ENCODE data around the gene PRKD2. TPM values are rescaled to one million over a fixed set of nuclear protein-coding genes. Genes with fewer than 3 reads are reported as not detected.

The PRKD2 gene
- total RNA-seq, 4 donors from 2014 or later: 28.8 to 54.2 (median 31.8) TPM

DNA sequence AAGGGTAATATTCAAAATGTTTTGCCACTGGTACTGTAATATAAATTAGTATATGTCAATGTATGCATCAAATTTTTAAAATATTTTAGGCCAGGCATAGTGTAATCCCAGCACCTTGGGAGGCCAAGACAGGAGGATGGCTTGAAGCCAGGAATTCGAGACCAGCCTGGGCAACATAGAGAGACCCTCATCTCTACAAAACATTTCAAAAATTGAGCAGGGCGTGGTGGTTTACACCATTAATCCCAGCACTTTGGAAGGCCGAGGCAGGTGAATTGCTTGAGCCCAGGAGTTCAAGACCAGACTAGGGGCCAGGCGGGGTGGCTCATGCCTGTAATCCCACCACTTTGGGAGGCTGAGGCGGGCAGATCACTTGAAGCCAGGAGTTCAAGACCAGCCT is 43.4 kb upstream of the PRKD2 start:
- Histone ChIP-seq H3K9me3 (no peaks in the 10 kb centered on the region), H3K4me1 (peaks cover 22 to 95% (median 27%) of the 10 kb centered on the region in 3 donors), H3K27ac (peak overlapping the region; percentile 81 to 90 (median 87)), H3K27me3 (no peaks in the 10 kb centered on the region), H3K36me3 (peaks cover 0 to 16% (median 0%) of the 10 kb centered on the region in 3 donors), H3K4me3 (no peak overlapping the region)
- 56 to 60% methylated on average over 3 to 5 of the region's 5 CpGs for WGBS, 2 donors
- TF ChIP-seq, protein P1, sequence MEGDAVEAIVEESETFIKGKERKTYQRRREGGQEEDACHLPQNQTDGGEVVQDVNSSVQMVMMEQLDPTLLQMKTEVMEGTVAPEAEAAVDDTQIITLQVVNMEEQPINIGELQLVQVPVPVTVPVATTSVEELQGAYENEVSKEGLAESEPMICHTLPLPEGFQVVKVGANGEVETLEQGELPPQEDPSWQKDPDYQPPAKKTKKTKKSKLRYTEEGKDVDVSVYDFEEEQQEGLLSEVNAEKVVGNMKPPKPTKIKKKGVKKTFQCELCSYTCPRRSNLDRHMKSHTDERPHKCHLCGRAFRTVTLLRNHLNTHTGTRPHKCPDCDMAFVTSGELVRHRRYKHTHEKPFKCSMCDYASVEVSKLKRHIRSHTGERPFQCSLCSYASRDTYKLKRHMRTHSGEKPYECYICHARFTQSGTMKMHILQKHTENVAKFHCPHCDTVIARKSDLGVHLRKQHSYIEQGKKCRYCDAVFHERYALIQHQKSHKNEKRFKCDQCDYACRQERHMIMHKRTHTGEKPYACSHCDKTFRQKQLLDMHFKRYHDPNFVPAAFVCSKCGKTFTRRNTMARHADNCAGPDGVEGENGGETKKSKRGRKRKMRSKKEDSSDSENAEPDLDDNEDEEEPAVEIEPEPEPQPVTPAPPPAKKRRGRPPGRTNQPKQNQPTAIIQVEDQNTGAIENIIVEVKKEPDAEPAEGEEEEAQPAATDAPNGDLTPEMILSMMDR (IDR thresholded peaks at IDR 0.05): no peak
- no peak for TF ChIP-seq POLR2A (IDR thresholded peaks at IDR 0.05)
- DNase-seq: no peak
- intact Hi-C loops (cut with DNase I): no loop called here

DNA sequence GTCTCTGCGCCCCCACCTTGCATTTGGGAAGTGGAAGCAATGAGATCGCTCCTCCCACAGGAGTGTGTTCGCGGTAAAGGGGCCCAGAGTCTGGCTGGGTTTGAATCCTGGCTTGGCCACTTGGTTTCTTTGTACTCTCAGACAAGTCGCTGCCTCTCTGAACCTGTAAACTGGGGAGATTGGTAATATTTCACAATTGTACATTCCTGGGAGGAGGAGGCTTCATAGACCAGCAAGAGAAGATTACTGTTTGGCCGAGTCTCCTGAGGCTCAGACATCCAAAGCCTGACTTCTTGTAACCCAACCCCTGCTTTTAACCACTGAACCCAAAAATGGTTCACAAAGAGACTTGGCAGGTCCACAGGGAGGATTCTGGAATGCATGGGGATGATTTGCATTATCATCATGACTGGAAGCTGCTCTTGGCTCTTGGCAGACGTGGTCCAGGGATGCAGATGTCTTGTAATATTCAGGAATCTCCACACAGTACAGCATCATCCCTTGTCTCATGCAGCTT is 43.0 kb upstream of the PRKD2 start:
- H3K27ac ChIP-seq: peak overlapping the region; percentile 81 to 90 (median 87)
- intact Hi-C loops (cut with DNase I): loop anchor here (10.0 kb wide), 1 partner anchor 235 kb away; no protein-coding TSS in a partner anchor
- no peaks in the 10 kb centered on the region for H3K9me3 ChIP-seq
- TF ChIP-seq, protein P1 (IDR thresholded peaks at IDR 0.05): no peak
- TF ChIP-seq POLR2A (IDR thresholded peaks at IDR 0.05): no peak
- H3K36me3 ChIP-seq: peaks cover 0 to 17% (median 0%) of the 10 kb centered on the region in 3 donors
- H3K4me3 ChIP-seq: no peak overlapping the region
- H3K4me1 ChIP-seq: peaks cover 27 to 95% (median 29%) of the 10 kb centered on the region in 3 donors
- no peaks in the 10 kb centered on the region for H3K27me3 ChIP-seq
- WGBS, 2 donors: 17 to 21% methylated on average over 6 to 7 of the region's 7 CpGs
- no peak for DNase-seq

DNA sequence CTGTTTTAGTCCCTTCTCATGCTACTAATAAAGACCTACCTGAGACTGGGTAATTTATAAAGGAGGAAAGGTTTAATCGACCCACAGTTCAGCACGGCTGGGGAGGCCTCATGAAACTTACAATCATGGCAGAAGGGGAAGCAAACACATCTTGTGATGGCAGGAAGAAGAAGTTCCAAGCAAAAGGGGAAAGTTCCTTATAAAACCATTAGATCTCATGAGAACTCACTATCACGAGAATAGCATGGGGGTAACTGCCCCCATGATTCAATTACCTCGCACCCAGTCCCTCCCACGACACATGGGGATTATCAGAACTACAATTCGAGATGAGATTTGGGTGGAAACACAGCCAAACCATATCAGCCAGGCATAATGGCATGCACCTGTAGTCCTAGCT is 42.3 kb upstream of the PRKD2 start:
- Histone ChIP-seq H3K9me3 (no peaks in the 10 kb centered on the region), H3K4me3 (no peak overlapping the region), H3K27ac (peak overlapping the region; percentile 81 to 90 (median 87)), H3K4me1 (peaks cover 28 to 93% (median 29%) of the 10 kb centered on the region in 3 donors), H3K27me3 (no peaks in the 10 kb centered on the region), H3K36me3 (peaks cover 0 to 17% (median 0%) of the 10 kb centered on the region in 3 donors)
- TF ChIP-seq POLR2A (IDR thresholded peaks at IDR 0.05): no peak
- TF ChIP-seq, protein P1 (IDR thresholded peaks at IDR 0.05): no peak
- WGBS, 2 donors: 63 to 75% methylated on average over 4 to 6 of the region's 6 CpGs
- no peak for DNase-seq
- intact Hi-C loops (cut with DNase I): loop anchor here (10.0 kb wide), 1 partner anchor 236 kb away; no protein-coding TSS in a partner anchor

DNA sequence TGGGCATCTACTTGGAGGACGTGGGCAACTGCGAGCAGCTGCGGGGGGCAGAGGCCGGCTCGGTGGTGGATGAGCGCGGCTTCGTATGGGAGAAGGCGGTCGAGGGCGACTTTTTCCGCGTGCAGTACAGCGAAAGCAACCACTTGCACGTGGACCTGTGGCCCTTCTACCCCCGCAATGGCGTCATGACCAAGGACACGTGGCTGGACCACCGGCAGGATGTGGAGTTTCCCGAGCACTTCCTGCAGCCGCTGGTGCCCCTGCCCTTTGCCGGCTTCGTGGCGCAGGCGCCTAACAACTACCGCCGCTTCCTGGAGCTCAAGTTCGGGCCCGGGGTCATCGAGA is 39.6 kb upstream of the PRKD2 start:
- Histone ChIP-seq H3K27ac (no peak overlapping the region), H3K36me3 (peaks cover 0 to 32% (median 0%) of the 10 kb centered on the region in 3 donors), H3K27me3 (no peaks in the 10 kb centered on the region), H3K4me3 (no peak overlapping the region), H3K4me1 (peaks cover 24 to 70% (median 28%) of the 10 kb centered on the region in 3 donors), H3K9me3 (no peaks in the 10 kb centered on the region)
- intact Hi-C loops (cut with DNase I): loop anchor here (2.0 to 10.0 kb wide), 2 partner anchors 84 to 238 kb away; no protein-coding TSS in a partner anchor
- TF ChIP-seq, protein P1 (IDR thresholded peaks at IDR 0.05): no peak
- no peak for TF ChIP-seq POLR2A (IDR thresholded peaks at IDR 0.05)
- WGBS, 2 donors: 92 to 94% methylated on average over 5 to 6 of the region's 30 CpGs
- no peak for DNase-seq

DNA sequence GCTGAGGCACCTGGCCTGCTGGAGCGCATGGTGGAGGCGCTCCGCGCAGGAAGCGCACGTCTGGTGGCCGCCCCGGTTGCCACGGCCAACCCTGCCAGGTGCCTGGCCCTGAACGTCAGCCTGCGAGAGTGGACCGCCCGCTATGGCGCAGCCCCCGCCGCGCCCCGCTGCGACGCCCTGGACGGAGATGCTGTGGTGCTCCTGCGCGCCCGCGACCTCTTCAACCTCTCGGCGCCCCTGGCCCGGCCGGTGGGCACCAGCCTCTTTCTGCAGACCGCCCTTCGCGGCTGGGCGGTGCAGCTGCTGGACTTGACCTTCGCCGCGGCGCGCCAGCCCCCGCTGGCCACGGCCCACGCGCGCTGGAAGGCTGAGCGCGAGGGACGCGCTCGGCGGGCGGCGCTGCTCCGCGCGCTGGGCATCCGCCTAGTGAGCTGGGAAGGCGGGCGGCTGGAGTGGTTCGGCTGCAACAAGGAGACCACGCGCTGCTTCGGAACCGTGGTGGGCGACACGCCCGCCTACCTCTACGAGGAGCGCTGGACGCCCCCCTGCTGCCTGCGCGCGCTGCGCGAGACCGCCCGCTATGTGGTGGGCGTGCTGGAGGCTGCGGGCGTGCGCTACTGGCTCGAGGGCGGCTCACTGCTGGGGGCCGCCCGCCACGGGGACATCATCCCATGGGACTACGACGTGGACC is 39.1 kb upstream of the PRKD2 start:
- H3K9me3 ChIP-seq: no peaks in the 10 kb centered on the region
- peak overlapping the region; percentile 43 to 72 (median 62) for H3K27ac ChIP-seq
- peaks cover 19 to 65% (median 28%) of the 10 kb centered on the region in 3 donors for H3K4me1 ChIP-seq
- H3K4me3 ChIP-seq: no peak overlapping the region
- WGBS, 2 donors: 90 to 96% methylated on average over 4 to 19 of the region's 86 CpGs
- intact Hi-C loops (cut with DNase I): loop anchor here (2.0 to 10.0 kb wide), 2 partner anchors 85 to 239 kb away; no protein-coding TSS in a partner anchor
- H3K27me3 ChIP-seq: no peaks in the 10 kb centered on the region
- TF ChIP-seq, protein P1 (IDR thresholded peaks at IDR 0.05): no peak
- no peak for TF ChIP-seq POLR2A (IDR thresholded peaks at IDR 0.05)
- no peak for DNase-seq
- H3K36me3 ChIP-seq: peaks cover 0 to 32% (median 0%) of the 10 kb centered on the region in 3 donors

Measured in esophagus squamous epithelium (tissue), 5 donors.